ENCODE results near the gene UGT1A1.

Gene UGT1A1

DNA sequence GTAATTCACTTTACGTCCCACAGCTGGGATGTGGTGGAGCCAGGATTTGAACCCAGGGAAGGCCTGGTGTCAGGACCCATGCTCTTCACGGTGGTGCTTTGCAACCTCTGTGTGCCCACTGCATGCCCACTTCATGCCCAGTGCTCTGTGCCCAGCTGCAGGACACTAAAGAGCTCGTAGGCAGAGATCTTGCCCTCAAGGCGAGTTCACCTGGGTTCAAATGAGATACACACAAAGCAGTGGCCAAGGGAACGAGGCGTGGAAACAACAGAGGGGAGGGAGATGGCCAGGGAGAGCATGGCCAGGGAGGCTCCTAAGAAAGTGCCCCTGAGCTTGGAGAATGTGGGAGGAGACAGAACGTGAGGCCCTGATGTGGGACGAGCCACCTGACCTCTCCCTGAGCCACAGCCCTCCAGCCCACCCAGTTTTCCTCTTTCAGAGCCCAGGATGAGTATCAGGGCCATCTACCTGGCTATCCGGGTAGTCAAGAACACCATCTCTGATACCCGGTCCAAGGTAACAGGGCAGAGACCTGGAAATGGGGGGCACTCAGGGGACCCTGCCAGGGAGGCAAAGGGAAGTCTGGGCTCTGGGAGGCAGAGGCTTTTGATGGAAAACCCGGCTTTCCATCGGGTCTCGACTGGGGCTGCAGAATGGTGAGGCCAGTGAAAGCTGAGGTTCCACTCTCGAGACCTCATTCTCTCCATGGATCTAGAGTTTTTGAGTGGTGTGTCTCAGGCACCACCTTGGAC, 38.4 kb downstream of the UGT1A1 start:
- Histone ChIP-seq H3K4me1 (ENCODE audit: control insufficient read depth, insufficient read depth, low read length, poor library complexity, severe bottlenecking) (no peaks in the 10 kb centered on the region), H3K36me3 (ENCODE audit: control insufficient read depth, insufficient read depth, low read length) (no peaks in the 10 kb centered on the region), H3K4me3 (ENCODE audit: extremely low read depth, insufficient read depth, low read length, poor library complexity, severe bottlenecking) (no peak overlapping the region), H3K9me3 (ENCODE audit: control insufficient read depth, low read length) (no peaks in the 10 kb centered on the region), H3K27ac (ENCODE audit: low read depth, low read length, severe bottlenecking) (no peak overlapping the region)
- whole genome bisulfite sequencing, 2 experiments (ENCODE audit: insufficient coverage in 2 of 2), result 76 to 91% methylated on average over 14 of the region's 14 CpGs

DNA sequence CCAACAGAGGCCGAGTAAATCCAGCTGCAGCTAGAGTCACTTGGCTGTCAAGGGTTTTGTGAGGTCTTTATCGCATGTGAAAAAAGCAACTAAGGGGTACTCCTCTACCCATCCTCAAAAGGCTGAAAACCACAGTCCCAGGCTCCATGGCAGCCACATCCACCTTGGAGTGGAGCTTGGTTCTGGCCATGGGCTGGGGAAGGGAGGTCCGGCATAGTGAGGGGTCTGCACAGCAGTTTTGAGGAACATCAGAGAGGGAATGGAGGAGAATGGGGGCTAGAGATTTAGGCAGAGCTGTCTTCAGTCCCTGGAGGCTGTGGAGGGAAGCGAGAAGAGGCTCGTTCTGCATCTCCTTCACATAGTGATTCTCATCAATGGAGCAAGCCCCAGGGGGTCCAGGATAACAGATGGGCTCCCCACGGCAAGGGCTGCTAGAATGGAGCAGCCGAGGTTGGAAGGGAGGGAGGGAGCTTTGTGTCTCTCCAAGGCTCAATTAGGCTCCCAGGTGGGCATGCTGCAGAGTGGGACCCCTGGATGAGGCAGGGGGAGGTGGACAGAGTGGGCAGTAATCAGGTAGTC, 39.1 kb downstream of the UGT1A1 start:
- no peaks in the 10 kb centered on the region for H3K9me3 ChIP-seq (ENCODE audit: control insufficient read depth, low read length)
- H3K4me1 ChIP-seq (ENCODE audit: control insufficient read depth, insufficient read depth, low read length, poor library complexity, severe bottlenecking), result no peaks in the 10 kb centered on the region
- H3K4me3 ChIP-seq (ENCODE audit: extremely low read depth, insufficient read depth, low read length, poor library complexity, severe bottlenecking), result no peak overlapping the region
- no peak overlapping the region for H3K27ac ChIP-seq (ENCODE audit: low read depth, low read length, severe bottlenecking)
- H3K36me3 ChIP-seq (ENCODE audit: control insufficient read depth, insufficient read depth, low read length), result no peaks in the 10 kb centered on the region
- 42 to 60% methylated on average over 2 to 3 of the region's 7 CpGs for WGBS, 2 experiments (ENCODE audit: insufficient coverage in 2 of 2)

DNA sequence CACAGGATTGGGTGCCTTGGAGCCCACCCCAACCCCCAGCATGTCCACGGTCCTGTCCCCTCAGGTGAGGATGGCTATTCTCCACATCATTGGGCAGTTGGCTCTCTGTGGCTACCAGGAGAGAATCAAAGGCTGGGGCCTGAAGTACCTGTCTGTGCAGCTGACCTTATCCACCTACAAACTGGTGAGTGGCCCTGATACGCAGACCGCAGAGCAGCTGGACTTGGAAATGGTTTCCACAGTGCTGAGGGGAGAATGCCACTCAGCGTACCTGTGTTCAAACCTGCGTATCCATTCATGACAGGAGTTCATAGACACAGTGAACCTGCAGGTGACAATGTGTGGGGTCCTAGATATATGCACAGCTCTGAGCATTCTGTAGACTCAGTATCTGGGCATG, 39.6 kb downstream of the UGT1A1 start:
- H3K4me3 ChIP-seq (ENCODE audit: extremely low read depth, insufficient read depth, low read length, poor library complexity, severe bottlenecking), result no peak overlapping the region
- WGBS, 2 experiments (ENCODE audit: insufficient coverage in 2 of 2), result 71 to 75% methylated on average over 4 to 5 of the region's 5 CpGs
- H3K9me3 ChIP-seq (ENCODE audit: control insufficient read depth, low read length), result no peaks in the 10 kb centered on the region
- no peaks in the 10 kb centered on the region for H3K36me3 ChIP-seq (ENCODE audit: control insufficient read depth, insufficient read depth, low read length)
- H3K27ac ChIP-seq (ENCODE audit: low read depth, low read length, severe bottlenecking), result no peak overlapping the region
- H3K4me1 ChIP-seq (ENCODE audit: control insufficient read depth, insufficient read depth, low read length, poor library complexity, severe bottlenecking), result no peaks in the 10 kb centered on the region

DNA sequence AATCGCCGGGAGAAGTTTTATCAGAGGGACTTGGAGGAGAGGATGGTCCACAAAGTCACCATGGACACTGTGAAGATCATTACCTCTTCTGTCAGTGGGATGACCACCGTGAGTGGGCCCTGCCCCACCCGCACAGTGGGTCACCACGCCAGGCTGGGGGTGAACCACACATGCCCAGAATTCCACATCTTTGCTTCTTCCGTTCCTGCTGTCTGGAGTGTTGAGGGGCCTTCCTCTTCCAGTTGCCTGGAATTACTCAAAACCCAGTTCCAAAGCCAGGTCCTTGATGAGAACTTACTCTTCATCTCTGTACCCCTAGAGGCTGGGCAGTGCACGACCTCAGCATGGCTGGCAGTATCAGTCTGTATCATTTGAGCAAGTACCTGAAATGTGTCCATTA, 40.1 kb downstream of the UGT1A1 start:
- no peak overlapping the region for H3K27ac ChIP-seq (ENCODE audit: low read depth, low read length, severe bottlenecking)
- no peaks in the 10 kb centered on the region for H3K4me1 ChIP-seq (ENCODE audit: control insufficient read depth, insufficient read depth, low read length, poor library complexity, severe bottlenecking)
- WGBS, 2 experiments (ENCODE audit: insufficient coverage in 2 of 2), result 86 to 89% methylated on average over 5 to 7 of the region's 7 CpGs
- no peak overlapping the region for H3K4me3 ChIP-seq (ENCODE audit: extremely low read depth, insufficient read depth, low read length, poor library complexity, severe bottlenecking)
- H3K36me3 ChIP-seq (ENCODE audit: control insufficient read depth, insufficient read depth, low read length), result no peaks in the 10 kb centered on the region
- H3K9me3 ChIP-seq (ENCODE audit: control insufficient read depth, low read length), result no peaks in the 10 kb centered on the region

DNA sequence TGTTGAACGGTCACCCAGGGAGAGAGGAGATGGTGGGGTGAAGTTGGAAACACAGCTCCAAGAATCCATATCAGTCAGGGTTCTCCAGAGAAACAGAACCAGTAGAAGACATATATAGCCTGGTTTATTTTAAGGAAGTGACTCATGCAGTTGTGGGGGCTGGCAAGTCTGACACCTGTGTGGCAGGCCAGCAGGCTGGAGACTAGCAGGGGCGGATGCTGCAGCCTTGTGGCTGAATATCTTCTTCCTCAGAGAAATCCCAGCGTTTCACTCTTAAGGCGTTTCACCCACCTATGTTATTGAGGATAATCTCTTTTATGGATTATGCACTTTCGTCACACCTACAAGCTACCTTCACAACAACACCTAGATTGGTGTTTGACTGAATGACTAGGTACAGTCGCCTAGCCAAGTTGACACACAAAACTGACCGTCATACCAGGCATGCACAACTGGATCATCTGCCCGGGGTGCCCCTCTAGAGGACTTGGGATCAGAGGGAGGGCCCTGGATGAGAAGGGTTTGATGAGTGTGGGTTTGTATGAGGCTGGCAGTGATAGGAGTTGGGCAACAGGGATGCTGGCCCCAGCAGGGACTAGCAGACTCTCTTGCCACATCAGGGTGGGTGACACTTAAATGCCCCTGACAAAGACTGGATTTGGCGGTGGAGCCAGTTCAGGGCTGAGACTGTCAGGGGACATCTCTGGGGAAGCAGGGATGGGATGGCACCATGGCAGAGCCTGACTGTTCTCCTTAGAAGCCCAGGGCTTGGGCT, 41.5 kb downstream of the UGT1A1 start:
- no peaks in the 10 kb centered on the region for H3K4me1 ChIP-seq (ENCODE audit: control insufficient read depth, insufficient read depth, low read length, poor library complexity, severe bottlenecking)
- no peaks in the 10 kb centered on the region for H3K36me3 ChIP-seq (ENCODE audit: control insufficient read depth, insufficient read depth, low read length)
- WGBS, 2 experiments (ENCODE audit: insufficient coverage in 2 of 2), result 95 to 100% methylated on average over 2 of the region's 9 CpGs
- no peak overlapping the region for H3K4me3 ChIP-seq (ENCODE audit: extremely low read depth, insufficient read depth, low read length, poor library complexity, severe bottlenecking)
- H3K9me3 ChIP-seq (ENCODE audit: control insufficient read depth, low read length), result no peaks in the 10 kb centered on the region
- H3K27ac ChIP-seq (ENCODE audit: low read depth, low read length, severe bottlenecking), result no peak overlapping the region

DNA sequence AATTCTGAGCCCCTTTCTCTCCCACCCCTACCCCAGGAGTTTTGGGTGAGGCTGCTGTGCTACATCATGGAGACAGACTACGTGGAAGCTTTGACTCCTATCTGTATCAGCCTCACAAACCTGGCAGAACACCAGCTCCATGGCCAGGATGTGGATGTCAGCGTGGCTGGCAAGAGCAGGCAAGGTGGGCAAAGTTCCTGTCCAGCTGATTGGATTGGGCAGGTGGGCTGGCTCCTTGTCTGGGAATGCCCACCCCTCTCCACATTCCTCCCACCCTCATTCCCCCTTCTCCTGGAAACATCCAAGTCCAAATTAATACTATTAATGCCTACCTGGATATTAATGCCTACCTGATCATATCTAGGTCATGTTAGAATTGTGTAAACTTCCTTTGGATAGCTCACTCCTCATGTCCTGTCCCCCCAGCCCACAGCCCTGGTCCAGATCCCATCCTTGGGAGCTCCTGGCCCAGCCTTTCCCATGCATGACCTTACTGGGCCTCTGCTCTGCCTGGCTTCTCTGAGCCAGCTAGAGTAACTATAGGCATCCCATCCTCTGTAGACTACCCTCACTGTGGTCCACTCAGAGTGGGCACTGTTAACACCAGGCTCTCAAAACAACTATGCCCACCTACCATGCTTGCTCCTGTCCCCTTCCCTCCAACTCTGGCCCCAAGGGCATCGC, 42.2 kb downstream of the UGT1A1 start:
- H3K4me1 ChIP-seq (ENCODE audit: control insufficient read depth, insufficient read depth, low read length, poor library complexity, severe bottlenecking), result no peaks in the 10 kb centered on the region
- H3K27ac ChIP-seq (ENCODE audit: low read depth, low read length, severe bottlenecking), result no peak overlapping the region
- WGBS, 2 experiments (ENCODE audit: insufficient coverage in 2 of 2), result 80% methylated on average over 1 of the region's 3 CpGs; no CpG with 5 or more reads in 1 of the 2 experiments
- no peaks in the 10 kb centered on the region for H3K9me3 ChIP-seq (ENCODE audit: control insufficient read depth, low read length)
- H3K4me3 ChIP-seq (ENCODE audit: extremely low read depth, insufficient read depth, low read length, poor library complexity, severe bottlenecking), result no peak overlapping the region
- no peaks in the 10 kb centered on the region for H3K36me3 ChIP-seq (ENCODE audit: control insufficient read depth, insufficient read depth, low read length)

DNA sequence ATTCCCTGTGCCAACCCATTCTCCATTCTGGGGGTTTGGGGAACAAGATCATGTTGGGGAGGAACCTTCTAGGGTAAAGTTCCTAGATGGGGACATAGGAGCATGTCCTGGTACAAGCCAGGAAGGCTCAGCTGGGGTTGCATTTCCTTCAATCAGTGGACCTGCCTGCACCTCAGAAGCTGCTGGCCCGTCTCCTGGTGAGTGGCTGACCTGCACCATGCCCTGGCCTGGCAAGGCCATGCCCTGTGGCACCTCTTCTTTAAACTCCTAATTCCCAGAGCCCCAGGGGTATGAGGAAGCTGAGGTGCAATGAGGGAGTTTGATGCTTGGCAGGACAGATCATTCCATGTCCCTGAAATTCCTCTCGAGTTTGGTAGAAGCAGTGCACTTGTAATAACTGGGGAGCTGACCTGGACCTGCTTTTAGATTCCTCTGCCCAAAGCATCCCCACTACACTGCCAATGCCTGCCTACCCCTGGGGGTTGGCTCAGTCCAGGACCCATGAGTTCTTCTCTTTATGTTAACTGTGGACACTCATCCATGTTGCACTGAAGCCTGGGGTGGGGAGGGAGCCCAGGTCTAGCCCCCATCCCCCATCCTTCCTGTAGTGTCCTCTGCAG, 43.3 kb downstream of the UGT1A1 start:
- Histone ChIP-seq H3K9me3 (ENCODE audit: control insufficient read depth, low read length) (no peaks in the 10 kb centered on the region), H3K36me3 (ENCODE audit: control insufficient read depth, insufficient read depth, low read length) (no peaks in the 10 kb centered on the region), H3K27ac (ENCODE audit: low read depth, low read length, severe bottlenecking) (no peak overlapping the region), H3K4me3 (ENCODE audit: extremely low read depth, insufficient read depth, low read length, poor library complexity, severe bottlenecking) (no peak overlapping the region), H3K4me1 (ENCODE audit: control insufficient read depth, insufficient read depth, low read length, poor library complexity, severe bottlenecking) (no peaks in the 10 kb centered on the region)
- 87 to 89% methylated on average over 1 to 2 of the region's 2 CpGs for WGBS, 2 experiments (ENCODE audit: insufficient coverage in 2 of 2)

DNA sequence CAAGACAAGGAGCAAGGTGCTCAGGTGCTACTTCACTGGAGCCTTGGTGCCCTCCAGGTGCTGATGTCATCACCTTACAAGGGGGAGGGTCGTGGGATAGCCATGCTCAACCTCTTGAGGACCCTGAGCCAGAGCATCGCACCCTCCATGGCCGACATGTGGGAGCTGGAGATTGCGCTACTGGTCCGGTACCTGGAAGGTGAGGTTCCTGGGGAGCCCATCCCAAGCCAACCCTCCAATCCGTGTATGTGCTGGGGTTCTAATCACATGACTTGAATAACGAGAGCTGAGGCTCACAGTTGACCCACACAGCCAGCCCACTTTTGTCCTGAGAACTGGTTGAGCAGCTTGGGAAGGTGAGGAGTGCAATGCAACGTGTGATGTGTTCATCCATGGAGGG, 43.9 kb downstream of the UGT1A1 start:
- H3K4me3 ChIP-seq (ENCODE audit: extremely low read depth, insufficient read depth, low read length, poor library complexity, severe bottlenecking), result no peak overlapping the region
- 67 to 70% methylated on average over 3 to 6 of the region's 8 CpGs for WGBS, 2 experiments (ENCODE audit: insufficient coverage in 2 of 2)

DNA sequence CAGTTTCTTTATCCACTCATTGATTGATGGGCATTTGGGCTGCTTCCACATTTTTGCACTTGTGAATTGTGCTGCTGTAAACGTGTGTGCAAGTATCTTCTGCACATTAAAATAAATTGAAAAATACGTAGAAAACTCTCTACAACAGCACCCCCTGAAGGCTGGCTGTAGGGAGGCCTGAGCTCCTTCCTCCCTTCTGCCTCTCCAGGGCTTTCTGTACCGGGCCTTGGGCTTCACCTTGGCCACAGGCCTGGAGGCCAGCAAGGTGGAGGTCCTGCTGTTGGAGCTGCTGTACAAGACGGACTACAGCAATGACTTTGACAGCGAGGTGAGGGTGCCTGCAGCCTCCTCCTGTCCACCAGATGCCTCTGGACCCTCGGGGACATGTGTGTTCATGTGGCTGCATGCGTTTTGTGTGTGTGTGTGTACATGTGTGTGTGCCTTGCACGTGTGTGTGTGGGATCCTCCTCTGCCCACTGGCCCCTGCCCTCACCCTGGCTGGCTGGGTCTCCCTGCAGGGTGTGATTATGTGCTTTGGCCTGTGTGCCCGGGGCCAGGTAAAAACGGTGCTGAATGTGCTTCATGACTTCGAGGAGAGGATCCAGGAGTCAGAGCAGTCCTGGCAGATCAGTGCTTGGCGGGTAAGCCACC, 47.3 kb downstream of the UGT1A1 start:
- no peaks in the 10 kb centered on the region for H3K36me3 ChIP-seq (ENCODE audit: control insufficient read depth, insufficient read depth, low read length)
- no peaks in the 10 kb centered on the region for H3K9me3 ChIP-seq (ENCODE audit: control insufficient read depth, low read length)
- H3K4me3 ChIP-seq (ENCODE audit: extremely low read depth, insufficient read depth, low read length, poor library complexity, severe bottlenecking), result no peak overlapping the region
- whole genome bisulfite sequencing, 2 experiments (ENCODE audit: insufficient coverage in 2 of 2), result 83 to 89% methylated on average over 9 to 10 of the region's 12 CpGs
- H3K4me1 ChIP-seq (ENCODE audit: control insufficient read depth, insufficient read depth, low read length, poor library complexity, severe bottlenecking), result no peaks in the 10 kb centered on the region
- no peak overlapping the region for H3K27ac ChIP-seq (ENCODE audit: low read depth, low read length, severe bottlenecking)

More for the DNA sequence above, 43.9 kb downstream of the UGT1A1 start:
- H3K36me3 ChIP-seq (ENCODE audit: control insufficient read depth, insufficient read depth, low read length), result no peaks in the 10 kb centered on the region
- no peaks in the 10 kb centered on the region for H3K4me1 ChIP-seq (ENCODE audit: control insufficient read depth, insufficient read depth, low read length, poor library complexity, severe bottlenecking)
- H3K27ac ChIP-seq (ENCODE audit: low read depth, low read length, severe bottlenecking), result no peak overlapping the region
- H3K9me3 ChIP-seq (ENCODE audit: control insufficient read depth, low read length), result no peaks in the 10 kb centered on the region

Measured in mesodermal cell (in vitro differentiated cells).